Esophagus squamous epithelium (tissue), 5 donors: ENCODE measurements around the gene TTLL4. TPM values are rescaled to one million over a fixed set of nuclear protein-coding genes. Genes with fewer than 3 reads are reported as not detected.

Experiments
- DNase-seq: peaks from one replicate; lab custom pipeline; 2025; lab: John Stamatoyannopoulos, UW
- H3K27ac ChIP-seq, 4 donors: fragments of 200-600 bp; sonication (generic); one replicate each; pipeline ENCODE4 v1.5.1; 2016 to 2019; ENCODE audit warnings: mild to moderate bottlenecking in 1 of 4
- H3K27me3 ChIP-seq, 4 donors: fragments of 200-600 bp; sonication (generic); 1 replicate in 3 of 4; 2 replicates in 1 of 4; pipeline versions ENCODE4 v1.5.1 to v1.6.0; 2017 to 2021; ENCODE audit warnings: antibody characterized with exemption in 1 of 4
- H3K36me3 ChIP-seq, 3 donors: fragments of 200-600 bp; sonication (generic); one replicate each; pipeline ENCODE4 v1.5.1; 2016 to 2019
- H3K4me1 ChIP-seq, 3 donors: fragments of 200-600 bp; sonication (generic); one replicate each; pipeline ENCODE4 v1.5.1; 2017 to 2019
- H3K4me3 ChIP-seq, 4 donors: fragments of 200-600 bp; sonication (generic); 1 replicate in 3 of 4; 2 replicates in 1 of 4; pipeline ENCODE4 v1.5.1; 2016 to 2019; ENCODE audit warnings: mild to moderate bottlenecking in 2 of 4, moderate library complexity in 1 of 4
- H3K9me3 ChIP-seq, 3 donors: fragments of 200-600 bp; sonication (generic); one replicate each; pipeline ENCODE4 v1.5.1; 2016 to 2019
- POLR2A ChIP-seq, 4 donors: fragments of 450-650 bp; IDR thresholded peaks; one replicate each; pipeline ENCODE4 v1.6.1; 2017; ENCODE audit warnings: antibody characterized with exemption in 4 of 4, mild to moderate bottlenecking in 4 of 4, moderate library complexity in 3 of 4
- WGBS, 2 donors: methylation state at CpG; one replicate each; pipeline ENCODE4 v1.1.5; 2018; 5-methylcytosine and 5-hydroxymethylcytosine counted together
- intact Hi-C: fragments of 100-400 bp; cut with DNase I; formaldehyde crosslinking; loops from one replicate; pipeline ENCODE4 v1.15.0; 2022
- total RNA-seq, 4 donors: library from RNA; depleted of rRNA; stranded (reverse); fragments of >200 nt; gene quantifications; one replicate each; pipeline ENCODE4 v1.1.0, GENCODE V29; 2016
- TF ChIP-seq, protein P1 (sequence below), 6 experiments: fragments of 450-650 bp in 4 of 6; fragments of 200-600 bp in 2 of 6; sonication (generic) in 2 of 6; IDR thresholded peaks; one replicate each; pipeline ENCODE4 v1.5.1; 2016 to 2019; ENCODE audit warnings: antibody characterized with exemption in 6 of 6, mild to moderate bottlenecking in 4 of 6, moderate library complexity in 4 of 6
- donor health status: DM: yes; HTN: yes; CAD: no.

The TTLL4 gene, protein sequence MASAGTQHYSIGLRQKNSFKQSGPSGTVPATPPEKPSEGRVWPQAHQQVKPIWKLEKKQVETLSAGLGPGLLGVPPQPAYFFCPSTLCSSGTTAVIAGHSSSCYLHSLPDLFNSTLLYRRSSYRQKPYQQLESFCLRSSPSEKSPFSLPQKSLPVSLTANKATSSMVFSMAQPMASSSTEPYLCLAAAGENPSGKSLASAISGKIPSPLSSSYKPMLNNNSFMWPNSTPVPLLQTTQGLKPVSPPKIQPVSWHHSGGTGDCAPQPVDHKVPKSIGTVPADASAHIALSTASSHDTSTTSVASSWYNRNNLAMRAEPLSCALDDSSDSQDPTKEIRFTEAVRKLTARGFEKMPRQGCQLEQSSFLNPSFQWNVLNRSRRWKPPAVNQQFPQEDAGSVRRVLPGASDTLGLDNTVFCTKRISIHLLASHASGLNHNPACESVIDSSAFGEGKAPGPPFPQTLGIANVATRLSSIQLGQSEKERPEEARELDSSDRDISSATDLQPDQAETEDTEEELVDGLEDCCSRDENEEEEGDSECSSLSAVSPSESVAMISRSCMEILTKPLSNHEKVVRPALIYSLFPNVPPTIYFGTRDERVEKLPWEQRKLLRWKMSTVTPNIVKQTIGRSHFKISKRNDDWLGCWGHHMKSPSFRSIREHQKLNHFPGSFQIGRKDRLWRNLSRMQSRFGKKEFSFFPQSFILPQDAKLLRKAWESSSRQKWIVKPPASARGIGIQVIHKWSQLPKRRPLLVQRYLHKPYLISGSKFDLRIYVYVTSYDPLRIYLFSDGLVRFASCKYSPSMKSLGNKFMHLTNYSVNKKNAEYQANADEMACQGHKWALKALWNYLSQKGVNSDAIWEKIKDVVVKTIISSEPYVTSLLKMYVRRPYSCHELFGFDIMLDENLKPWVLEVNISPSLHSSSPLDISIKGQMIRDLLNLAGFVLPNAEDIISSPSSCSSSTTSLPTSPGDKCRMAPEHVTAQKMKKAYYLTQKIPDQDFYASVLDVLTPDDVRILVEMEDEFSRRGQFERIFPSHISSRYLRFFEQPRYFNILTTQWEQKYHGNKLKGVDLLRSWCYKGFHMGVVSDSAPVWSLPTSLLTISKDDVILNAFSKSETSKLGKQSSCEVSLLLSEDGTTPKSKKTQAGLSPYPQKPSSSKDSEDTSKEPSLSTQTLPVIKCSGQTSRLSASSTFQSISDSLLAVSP
- 10 to 100 TPM; 12.8 to 17.5 (median 15.6) TPM for total RNA-seq

DNA sequence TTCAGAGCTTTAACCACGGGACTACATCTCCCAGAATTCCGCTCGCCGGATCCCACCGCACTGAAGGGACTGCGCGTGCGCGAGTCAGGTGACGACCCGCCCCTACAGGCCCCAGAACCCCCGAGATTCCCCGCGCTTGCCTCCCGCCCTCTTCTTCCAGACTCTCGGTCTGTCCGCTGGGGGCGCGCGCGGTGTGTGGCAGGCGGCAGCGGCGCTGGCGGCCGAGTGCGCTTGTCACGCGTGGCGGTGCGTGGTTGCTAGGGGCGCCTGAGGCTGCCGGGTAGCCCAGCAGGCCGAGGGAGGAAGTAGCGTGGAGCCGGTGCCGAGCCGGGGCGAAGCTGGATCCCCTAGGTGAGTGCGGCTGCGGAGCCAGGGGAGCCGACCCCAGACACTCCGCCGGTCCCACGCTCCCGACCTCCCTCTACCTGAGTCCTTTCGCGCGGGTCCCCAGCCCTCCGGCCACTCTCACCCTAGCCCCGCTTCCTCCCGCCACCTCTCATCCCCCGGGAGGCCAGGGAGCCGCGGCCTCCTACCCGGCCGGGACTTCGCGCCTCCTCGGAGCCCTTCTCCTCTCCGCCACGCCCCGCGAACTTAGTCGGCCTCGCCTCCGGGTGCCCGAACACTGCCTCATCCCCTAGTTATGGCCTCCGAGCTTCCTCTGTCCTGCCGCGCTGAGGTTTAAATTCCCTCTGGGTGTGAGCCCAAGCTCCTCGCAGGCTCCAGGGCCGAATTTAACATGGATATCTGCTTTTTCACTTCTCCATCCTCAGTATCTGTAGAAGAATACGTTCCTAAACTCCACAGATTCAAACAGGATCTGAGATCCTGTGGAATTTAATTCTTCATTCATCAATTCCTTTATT is at the start of gene TTLL4:
TSS of gene TTLL4 (plus strand) at position 149 of the 863 bp plus-strand sequence. CDS start 26,842 bp downstream, outside the sequence.
- peak within 1 kb of the TSS; percentile 92 to 98 (median 94) for H3K27ac ChIP-seq
- H3K27me3 ChIP-seq = no peaks in the 10 kb centered on the region
- peaks cover 7 to 29% (median 11%) of the 10 kb centered on the region in 3 donors for H3K4me1 ChIP-seq
- intact Hi-C loops = no loop called here
- peak within 1 kb of the TSS; percentile 75 to 92 (median 84) for H3K4me3 ChIP-seq
- H3K36me3 ChIP-seq = peaks cover 0 to 7% (median 0%) of the 10 kb centered on the region in 3 donors
- DNase-seq = peak; percentile 92
- TF ChIP-seq, protein P1, sequence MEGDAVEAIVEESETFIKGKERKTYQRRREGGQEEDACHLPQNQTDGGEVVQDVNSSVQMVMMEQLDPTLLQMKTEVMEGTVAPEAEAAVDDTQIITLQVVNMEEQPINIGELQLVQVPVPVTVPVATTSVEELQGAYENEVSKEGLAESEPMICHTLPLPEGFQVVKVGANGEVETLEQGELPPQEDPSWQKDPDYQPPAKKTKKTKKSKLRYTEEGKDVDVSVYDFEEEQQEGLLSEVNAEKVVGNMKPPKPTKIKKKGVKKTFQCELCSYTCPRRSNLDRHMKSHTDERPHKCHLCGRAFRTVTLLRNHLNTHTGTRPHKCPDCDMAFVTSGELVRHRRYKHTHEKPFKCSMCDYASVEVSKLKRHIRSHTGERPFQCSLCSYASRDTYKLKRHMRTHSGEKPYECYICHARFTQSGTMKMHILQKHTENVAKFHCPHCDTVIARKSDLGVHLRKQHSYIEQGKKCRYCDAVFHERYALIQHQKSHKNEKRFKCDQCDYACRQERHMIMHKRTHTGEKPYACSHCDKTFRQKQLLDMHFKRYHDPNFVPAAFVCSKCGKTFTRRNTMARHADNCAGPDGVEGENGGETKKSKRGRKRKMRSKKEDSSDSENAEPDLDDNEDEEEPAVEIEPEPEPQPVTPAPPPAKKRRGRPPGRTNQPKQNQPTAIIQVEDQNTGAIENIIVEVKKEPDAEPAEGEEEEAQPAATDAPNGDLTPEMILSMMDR (IDR thresholded peaks at IDR 0.05) = peak; percentile 60 to 92 (median 87)
- TF ChIP-seq POLR2A (IDR thresholded peaks at IDR 0.05) = peak in 3 of 4 donors; percentile 39 to 71 (median 53)
- WGBS, 2 donors = 0 to 2% methylated on average over 25 to 29 of the region's 74 CpGs
- no peaks in the 10 kb centered on the region for H3K9me3 ChIP-seq

DNA sequence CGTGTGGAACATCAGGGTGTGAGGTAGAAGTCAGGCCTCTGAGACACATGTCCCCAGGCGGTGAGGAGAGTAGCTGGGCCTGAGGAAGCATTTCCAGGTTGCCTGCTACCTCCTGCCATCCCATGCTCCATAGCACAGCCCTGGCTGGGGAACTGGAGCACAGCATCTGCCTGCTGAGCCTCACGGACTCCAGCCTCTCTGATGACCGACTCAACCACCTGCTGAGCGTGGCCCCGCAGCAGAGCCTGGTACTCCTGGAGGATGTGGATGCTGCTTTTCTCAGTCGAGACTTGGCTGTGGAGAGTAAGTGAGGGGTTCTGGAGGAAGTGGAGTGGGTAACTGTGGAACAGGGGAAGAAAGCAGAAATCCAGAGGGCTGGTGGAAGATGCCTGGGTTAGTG is 48.3 kb upstream of the TTLL4 start:
- Histone ChIP-seq H3K9me3 (no peaks in the 10 kb centered on the region), H3K36me3 (peaks cover 19 to 65% (median 41%) of the 10 kb centered on the region in 3 donors), H3K27me3 (no peaks in the 10 kb centered on the region), H3K27ac (no peak overlapping the region), H3K4me3 (no peak overlapping the region), H3K4me1 (peaks cover 10 to 28% (median 17%) of the 10 kb centered on the region in 3 donors)
- no peak for DNase-seq
- intact Hi-C loops = no loop called here
- WGBS, 2 donors = 73 to 88% methylated on average over 4 to 7 of the region's 7 CpGs
- TF ChIP-seq, protein P1 (IDR thresholded peaks at IDR 0.05) = no peak

DNA sequence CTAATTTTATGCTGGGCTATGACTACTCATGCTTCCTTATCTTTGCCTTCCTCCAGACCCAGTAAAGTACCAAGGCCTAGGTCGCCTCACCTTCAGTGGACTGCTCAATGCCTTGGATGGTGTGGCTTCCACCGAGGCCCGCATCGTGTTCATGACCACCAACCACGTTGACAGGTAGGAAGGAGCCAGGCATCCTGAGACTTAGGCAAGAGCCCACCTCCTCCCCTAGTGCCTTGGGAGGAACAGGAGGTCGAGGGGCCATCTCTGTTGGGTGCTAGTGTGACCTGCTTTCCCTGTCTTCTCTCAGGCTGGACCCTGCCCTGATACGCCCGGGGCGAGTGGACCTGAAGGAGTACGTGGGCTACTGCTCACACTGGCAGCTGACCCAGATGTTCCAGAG is 47.8 kb upstream of the TTLL4 start:
- Histone ChIP-seq H3K27me3 (no peaks in the 10 kb centered on the region), H3K4me1 (peaks cover 10 to 24% (median 17%) of the 10 kb centered on the region in 3 donors), H3K27ac (no peak overlapping the region), H3K9me3 (no peaks in the 10 kb centered on the region), H3K4me3 (no peak overlapping the region), H3K36me3 (peaks cover 24 to 66% (median 46%) of the 10 kb centered on the region in 3 donors)
- 87 to 100% methylated on average over 3 to 6 of the region's 10 CpGs for WGBS, 2 donors
- TF ChIP-seq, protein P1 (IDR thresholded peaks at IDR 0.05) = no peak
- no peak for TF ChIP-seq POLR2A (IDR thresholded peaks at IDR 0.05)
- intact Hi-C loops = no loop called here
- no peak for DNase-seq

DNA sequence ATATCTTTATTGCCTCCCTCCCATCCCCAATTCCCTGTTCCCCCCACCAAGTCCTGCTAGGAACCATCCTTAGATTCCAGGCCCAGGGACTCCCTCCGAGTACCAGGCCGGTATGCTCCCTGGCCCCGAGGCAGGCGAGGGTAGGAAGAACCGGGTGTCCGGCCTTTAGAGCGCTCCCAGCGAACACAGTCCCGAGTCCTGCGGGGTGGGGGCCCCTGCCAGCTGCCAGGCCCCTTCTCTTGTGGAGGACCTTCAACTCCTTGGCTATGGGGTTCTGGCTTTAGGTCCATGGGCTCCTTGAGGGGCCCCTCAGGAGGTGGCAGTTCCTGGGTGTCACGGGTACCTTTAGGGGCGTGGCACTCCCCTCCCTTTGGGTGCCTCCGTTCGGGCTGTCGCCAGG is 46.7 kb upstream of the TTLL4 start:
- WGBS, 2 donors = 89% methylated on average over 10 of the region's 15 CpGs; no CpG with 5 or more reads in 1 of the 2 donors

More for the DNA sequence above, 46.7 kb upstream of the TTLL4 start:
- intact Hi-C loops = no loop called here
- no peak overlapping the region for H3K27ac ChIP-seq
- no peak for DNase-seq
- peaks cover 28 to 77% (median 47%) of the 10 kb centered on the region in 3 donors for H3K36me3 ChIP-seq
- H3K4me1 ChIP-seq = peaks cover under 1 to 13% (median 9%) of the 10 kb centered on the region in 3 donors
- H3K4me3 ChIP-seq = no peak overlapping the region
- no peaks in the 10 kb centered on the region for H3K27me3 ChIP-seq
- H3K9me3 ChIP-seq = no peaks in the 10 kb centered on the region
- TF ChIP-seq POLR2A (IDR thresholded peaks at IDR 0.05) = no peak
- TF ChIP-seq, protein P1 (IDR thresholded peaks at IDR 0.05) = no peak
